OCI-LY7 (cell line): ENCODE data around the gene COPS2.

Source experiments
- EZH2phosphoT487 ChIP-seq: fragments of 200-600 bp; sonication (generic); IDR thresholded peaks from 2 replicates; pipeline ENCODE4 v1.6.1; 2018; ENCODE audit warnings: low read depth, borderline replicate concordance, mild to moderate bottlenecking, mixed run types, antibody characterized with exemption, low read length, moderate library complexity, mixed read lengths
- TF ChIP-seq, protein P1 (sequence below): fragments of 200-600 bp; sonication (generic); conservative IDR thresholded peaks from 2 replicates; pipeline ENCODE4 v1.5.1; 2014; ENCODE audit warnings: mild to moderate bottlenecking, antibody characterized with exemption, low read length, moderate library complexity, mixed read lengths

- TF ChIP-seq, protein P1, sequence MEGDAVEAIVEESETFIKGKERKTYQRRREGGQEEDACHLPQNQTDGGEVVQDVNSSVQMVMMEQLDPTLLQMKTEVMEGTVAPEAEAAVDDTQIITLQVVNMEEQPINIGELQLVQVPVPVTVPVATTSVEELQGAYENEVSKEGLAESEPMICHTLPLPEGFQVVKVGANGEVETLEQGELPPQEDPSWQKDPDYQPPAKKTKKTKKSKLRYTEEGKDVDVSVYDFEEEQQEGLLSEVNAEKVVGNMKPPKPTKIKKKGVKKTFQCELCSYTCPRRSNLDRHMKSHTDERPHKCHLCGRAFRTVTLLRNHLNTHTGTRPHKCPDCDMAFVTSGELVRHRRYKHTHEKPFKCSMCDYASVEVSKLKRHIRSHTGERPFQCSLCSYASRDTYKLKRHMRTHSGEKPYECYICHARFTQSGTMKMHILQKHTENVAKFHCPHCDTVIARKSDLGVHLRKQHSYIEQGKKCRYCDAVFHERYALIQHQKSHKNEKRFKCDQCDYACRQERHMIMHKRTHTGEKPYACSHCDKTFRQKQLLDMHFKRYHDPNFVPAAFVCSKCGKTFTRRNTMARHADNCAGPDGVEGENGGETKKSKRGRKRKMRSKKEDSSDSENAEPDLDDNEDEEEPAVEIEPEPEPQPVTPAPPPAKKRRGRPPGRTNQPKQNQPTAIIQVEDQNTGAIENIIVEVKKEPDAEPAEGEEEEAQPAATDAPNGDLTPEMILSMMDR, result no peak
- no peak for TF ChIP-seq EZH2phosphoT487
These were observed 20.6 kb downstream of the COPS2 start for GRCh38 chr15:49134683-49135341.
